Measurements from ENCODE around the gene FOXL1. TPM values are rescaled to one million over a fixed set of nuclear protein-coding genes. Genes with fewer than 3 reads are reported as not detected.
A peak's percentile ranks its signal among the peaks of the same experiment; 100 is the strongest.

FOXL1 gene
- total and polyA plus RNA-seq, 9 of the 15 experiments (the other 6 are each of a cell fraction or from before 2014, with no cell fraction given) = not detected

DNA sequence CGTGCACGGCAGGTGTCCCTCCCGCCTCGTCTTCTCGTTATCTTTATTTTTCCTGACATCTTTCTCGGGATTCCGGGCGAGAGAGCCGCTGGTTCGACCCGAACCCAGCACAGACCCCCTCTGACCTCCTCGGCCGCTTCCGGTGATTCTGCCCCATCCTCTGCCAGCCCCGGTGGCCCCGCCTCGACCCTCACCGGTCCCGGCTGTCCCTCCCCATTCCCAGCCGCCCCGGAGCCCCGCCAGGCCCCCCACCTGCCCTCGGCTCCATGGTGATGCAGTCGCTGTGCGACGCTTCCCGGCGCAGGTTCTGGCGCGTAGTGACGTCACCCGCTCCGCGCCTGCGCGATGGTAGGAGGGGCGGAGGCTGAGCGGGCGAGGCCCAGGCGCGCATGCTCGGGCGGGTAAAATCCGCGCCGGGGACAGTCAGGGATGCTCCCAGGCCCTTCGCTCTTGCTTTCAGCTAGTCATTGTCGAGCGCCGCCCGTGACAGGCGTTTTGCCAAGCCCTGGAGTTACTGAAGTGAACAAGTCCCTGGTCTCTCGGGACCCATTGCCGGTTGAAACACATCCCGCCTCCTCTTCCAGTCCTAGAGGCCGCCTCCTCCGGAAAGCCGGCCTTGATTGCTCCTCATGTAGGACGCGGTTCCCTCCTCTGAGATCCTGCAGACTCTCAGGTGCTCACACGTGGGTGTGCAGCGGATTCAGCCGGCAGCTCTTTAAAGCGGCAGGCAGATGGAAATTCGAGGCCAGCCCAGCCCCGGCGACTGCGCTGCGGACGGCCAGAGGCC is 23.2 kb upstream of the FOXL1 start, which contains the start of gene MTHFSD (continued):
- TF ChIP-seq, protein P1, sequence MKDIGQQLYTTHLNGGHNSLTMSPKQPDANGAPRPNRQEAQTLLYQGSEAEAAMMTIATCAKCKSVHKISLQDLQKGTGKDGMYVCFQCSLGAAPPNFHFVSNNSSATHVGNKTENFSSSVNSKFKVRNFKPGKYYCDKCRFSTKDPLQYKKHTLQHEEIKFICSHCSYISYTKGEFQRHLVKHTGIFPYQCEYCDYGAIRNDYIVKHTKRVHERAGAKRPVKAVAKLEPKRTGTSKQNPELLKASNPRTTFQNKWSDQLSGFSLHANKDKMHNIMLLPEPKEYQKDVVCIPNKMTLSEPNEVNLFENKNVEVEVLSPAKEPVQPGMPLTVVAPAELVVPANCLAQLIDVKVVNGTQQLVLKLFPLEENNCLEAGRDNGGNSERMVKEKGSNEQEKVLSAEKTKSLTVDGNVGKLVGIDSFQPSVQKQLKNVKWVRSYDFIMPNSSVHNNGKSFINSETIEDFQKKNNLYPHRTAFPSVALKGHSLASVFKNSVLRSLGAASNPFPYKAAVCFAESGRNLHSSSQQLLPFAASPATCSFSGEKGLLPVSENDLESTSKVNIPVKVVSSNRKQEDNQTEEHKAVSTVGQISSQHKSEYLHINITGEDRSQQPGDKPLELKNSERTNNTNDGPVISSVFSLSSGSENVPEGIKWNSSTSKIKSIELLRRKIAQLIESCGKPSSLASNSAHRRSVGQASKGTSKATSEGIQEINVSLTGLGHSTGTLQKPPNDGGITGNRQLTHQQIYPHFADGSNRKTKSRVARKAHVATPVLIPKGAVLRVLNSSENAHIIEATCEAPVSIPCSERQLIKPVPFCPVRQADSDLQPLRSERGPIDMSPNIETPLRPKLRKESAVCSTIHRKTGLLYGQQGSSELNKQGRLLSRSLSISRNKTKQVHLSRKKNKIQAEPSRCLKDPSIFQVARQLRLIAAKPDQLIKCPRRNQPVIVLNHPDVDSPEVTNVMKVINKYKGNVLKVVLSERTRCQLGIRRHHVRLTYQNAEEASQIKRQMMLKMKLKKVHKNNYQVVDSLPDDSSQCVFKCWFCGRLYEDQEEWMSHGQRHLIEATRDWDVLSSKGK (CRISPR knock-in tag; IDR thresholded peaks at IDR 0.05) = no peak
- TF ChIP-seq ZNF444 (CRISPR knock-in tag; IDR thresholded peaks at IDR 0.05) (no peak), L3MBTL2 (IDR thresholded peaks at IDR 0.05) (peak; percentile 60; the same call in 1 of the 2 replicates), RBM25 (IDR thresholded peaks at IDR 0.05; ENCODE audit: low read depth, low read length, severe bottlenecking) (peak; percentile 64), ZNF41 (CRISPR knock-in tag; conservative IDR thresholded peaks at IDR 0.05) (no peak), ZNF316 (IDR thresholded peaks at IDR 0.05) (no peak), ZNF212 (CRISPR knock-in tag; IDR thresholded peaks at IDR 0.05) (no peak), MYBL2 (IDR thresholded peaks at IDR 0.05; ENCODE audit: low read depth) (no peak), MYBL2 (CRISPR knock-in tag; IDR thresholded peaks at IDR 0.05; ENCODE audit: borderline replicate concordance) (no peak), NR1H2 (CRISPR knock-in tag; IDR thresholded peaks at IDR 0.05) (no peak), NCOR1 (IDR thresholded peaks at IDR 0.05) (no peak), ADNP (tag; IDR thresholded peaks at IDR 0.05) (no peak), TBL1XR1 (IDR thresholded peaks at IDR 0.05; ENCODE audit: low read length in 2 of 2) (peak in 1 of 2 experiments; percentile 94; a peak in 2 of 4 replicates), NR2C1 (IDR thresholded peaks at IDR 0.05) (no peak), NR2C1 (tag; IDR thresholded peaks at IDR 0.05) (no peak), SNIP1 (IDR thresholded peaks at IDR 0.05; ENCODE audit: low read depth) (no peak), TARDBP (IDR thresholded peaks at IDR 0.05) (no peak), ZNF174 (CRISPR knock-in tag; IDR thresholded peaks at IDR 0.05) (no peak), NR2C2 (CRISPR knock-in tag; IDR thresholded peaks at IDR 0.05) (no peak), NR2C2 (tag; IDR thresholded peaks at IDR 0.05) (peak; percentile 34; the same call in 1 of the 2 replicates), KDM4B (IDR thresholded peaks at IDR 0.05; ENCODE audit: borderline replicate concordance in 2 of 2, low read depth in 1 of 2) (no peak), SLC30A9 (CRISPR knock-in tag; IDR thresholded peaks at IDR 0.05) (no peak)
- TF ChIP-seq, protein P2, sequence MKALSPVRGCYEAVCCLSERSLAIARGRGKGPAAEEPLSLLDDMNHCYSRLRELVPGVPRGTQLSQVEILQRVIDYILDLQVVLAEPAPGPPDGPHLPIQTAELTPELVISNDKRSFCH (CRISPR knock-in tag; IDR thresholded peaks at IDR 0.05) = no peak
- TF ChIP-seq, protein P2 (tag; IDR thresholded peaks at IDR 0.05) = no peak
- TF ChIP-seq, protein P3, sequence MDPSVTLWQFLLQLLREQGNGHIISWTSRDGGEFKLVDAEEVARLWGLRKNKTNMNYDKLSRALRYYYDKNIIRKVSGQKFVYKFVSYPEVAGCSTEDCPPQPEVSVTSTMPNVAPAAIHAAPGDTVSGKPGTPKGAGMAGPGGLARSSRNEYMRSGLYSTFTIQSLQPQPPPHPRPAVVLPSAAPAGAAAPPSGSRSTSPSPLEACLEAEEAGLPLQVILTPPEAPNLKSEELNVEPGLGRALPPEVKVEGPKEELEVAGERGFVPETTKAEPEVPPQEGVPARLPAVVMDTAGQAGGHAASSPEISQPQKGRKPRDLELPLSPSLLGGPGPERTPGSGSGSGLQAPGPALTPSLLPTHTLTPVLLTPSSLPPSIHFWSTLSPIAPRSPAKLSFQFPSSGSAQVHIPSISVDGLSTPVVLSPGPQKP (CRISPR knock-in tag; IDR thresholded peaks at IDR 0.05) = no peak
- TF ChIP-seq, protein P4, sequence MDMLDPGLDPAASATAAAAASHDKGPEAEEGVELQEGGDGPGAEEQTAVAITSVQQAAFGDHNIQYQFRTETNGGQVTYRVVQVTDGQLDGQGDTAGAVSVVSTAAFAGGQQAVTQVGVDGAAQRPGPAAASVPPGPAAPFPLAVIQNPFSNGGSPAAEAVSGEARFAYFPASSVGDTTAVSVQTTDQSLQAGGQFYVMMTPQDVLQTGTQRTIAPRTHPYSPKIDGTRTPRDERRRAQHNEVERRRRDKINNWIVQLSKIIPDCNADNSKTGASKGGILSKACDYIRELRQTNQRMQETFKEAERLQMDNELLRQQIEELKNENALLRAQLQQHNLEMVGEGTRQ (CRISPR knock-in tag; IDR thresholded peaks at IDR 0.05) = no peak

Measured in K562 (cell line).